ENCODE measurements around the gene EIF4EBP2.

- TF ChIP-seq FOXP4 (CRISPR knock-in tag; IDR thresholded peaks at IDR 0.05) = no peak; the same call in 1 of the 2 replicates
- TF ChIP-seq, protein P1, sequence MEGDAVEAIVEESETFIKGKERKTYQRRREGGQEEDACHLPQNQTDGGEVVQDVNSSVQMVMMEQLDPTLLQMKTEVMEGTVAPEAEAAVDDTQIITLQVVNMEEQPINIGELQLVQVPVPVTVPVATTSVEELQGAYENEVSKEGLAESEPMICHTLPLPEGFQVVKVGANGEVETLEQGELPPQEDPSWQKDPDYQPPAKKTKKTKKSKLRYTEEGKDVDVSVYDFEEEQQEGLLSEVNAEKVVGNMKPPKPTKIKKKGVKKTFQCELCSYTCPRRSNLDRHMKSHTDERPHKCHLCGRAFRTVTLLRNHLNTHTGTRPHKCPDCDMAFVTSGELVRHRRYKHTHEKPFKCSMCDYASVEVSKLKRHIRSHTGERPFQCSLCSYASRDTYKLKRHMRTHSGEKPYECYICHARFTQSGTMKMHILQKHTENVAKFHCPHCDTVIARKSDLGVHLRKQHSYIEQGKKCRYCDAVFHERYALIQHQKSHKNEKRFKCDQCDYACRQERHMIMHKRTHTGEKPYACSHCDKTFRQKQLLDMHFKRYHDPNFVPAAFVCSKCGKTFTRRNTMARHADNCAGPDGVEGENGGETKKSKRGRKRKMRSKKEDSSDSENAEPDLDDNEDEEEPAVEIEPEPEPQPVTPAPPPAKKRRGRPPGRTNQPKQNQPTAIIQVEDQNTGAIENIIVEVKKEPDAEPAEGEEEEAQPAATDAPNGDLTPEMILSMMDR (IDR thresholded peaks at IDR 0.05) = no peak
- TF ChIP-seq TP53 (CRISPR knock-in tag; IDR thresholded peaks at IDR 0.05) = peak; percentile 71; the same call in 1 of the 2 replicates
- TF ChIP-seq, protein P2, sequence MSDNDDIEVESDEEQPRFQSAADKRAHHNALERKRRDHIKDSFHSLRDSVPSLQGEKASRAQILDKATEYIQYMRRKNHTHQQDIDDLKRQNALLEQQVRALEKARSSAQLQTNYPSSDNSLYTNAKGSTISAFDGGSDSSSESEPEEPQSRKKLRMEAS (CRISPR knock-in tag; IDR thresholded peaks at IDR 0.05) = peak; percentile 35; the same call in 1 of the 2 replicates
- TF ChIP-seq USF2 (CRISPR knock-in tag; IDR thresholded peaks at IDR 0.05) = 0 out of 2 replicates have a peak, but pooled peaks have one; percentile 16
- no peak for TF ChIP-seq HMGXB4 (CRISPR knock-in tag; IDR thresholded peaks at IDR 0.05)
- TF ChIP-seq, protein P3, sequence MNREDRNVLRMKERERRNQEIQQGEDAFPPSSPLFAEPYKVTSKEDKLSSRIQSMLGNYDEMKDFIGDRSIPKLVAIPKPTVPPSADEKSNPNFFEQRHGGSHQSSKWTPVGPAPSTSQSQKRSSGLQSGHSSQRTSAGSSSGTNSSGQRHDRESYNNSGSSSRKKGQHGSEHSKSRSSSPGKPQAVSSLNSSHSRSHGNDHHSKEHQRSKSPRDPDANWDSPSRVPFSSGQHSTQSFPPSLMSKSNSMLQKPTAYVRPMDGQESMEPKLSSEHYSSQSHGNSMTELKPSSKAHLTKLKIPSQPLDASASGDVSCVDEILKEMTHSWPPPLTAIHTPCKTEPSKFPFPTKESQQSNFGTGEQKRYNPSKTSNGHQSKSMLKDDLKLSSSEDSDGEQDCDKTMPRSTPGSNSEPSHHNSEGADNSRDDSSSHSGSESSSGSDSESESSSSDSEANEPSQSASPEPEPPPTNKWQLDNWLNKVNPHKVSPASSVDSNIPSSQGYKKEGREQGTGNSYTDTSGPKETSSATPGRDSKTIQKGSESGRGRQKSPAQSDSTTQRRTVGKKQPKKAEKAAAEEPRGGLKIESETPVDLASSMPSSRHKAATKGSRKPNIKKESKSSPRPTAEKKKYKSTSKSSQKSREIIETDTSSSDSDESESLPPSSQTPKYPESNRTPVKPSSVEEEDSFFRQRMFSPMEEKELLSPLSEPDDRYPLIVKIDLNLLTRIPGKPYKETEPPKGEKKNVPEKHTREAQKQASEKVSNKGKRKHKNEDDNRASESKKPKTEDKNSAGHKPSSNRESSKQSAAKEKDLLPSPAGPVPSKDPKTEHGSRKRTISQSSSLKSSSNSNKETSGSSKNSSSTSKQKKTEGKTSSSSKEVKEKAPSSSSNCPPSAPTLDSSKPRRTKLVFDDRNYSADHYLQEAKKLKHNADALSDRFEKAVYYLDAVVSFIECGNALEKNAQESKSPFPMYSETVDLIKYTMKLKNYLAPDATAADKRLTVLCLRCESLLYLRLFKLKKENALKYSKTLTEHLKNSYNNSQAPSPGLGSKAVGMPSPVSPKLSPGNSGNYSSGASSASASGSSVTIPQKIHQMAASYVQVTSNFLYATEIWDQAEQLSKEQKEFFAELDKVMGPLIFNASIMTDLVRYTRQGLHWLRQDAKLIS (CRISPR knock-in tag; IDR thresholded peaks at IDR 0.05; ENCODE audit: borderline replicate concordance) = peak; percentile 82; the same call in 1 of the 2 replicates
Observed at GRCh38 chr10:70455213-70455630, 51.3 kb downstream of the EIF4EBP2 start.
